LNCaP clone FGC (cell line): Measurements from ENCODE around the gene HSPA9.
A peak's percentile ranks its signal among the peaks of the same experiment; 100 is the strongest.

ENCODE experiments used
- DNase-seq: peaks from one replicate; pipeline ENCODE4 v3.0.0-alpha.2; 2011; ENCODE audit warnings: low read depth
- H3K4me3 ChIP-seq: 2 replicates; pipeline ENCODE4 v1.5.1; 2011; ENCODE audit warnings: mild to moderate bottlenecking, low read depth, low read length, control low read depth
- CTCF ChIP-seq: IDR thresholded peaks from 2 replicates; pipeline ENCODE4 v1.5.1; 2012; ENCODE audit warnings: mild to moderate bottlenecking; ENCODE audit not compliant: control insufficient read depth, insufficient read depth; ENCODE audit errors: extremely low read depth

HSPA9 gene

GRCh38 chr5:138611678-138612218 is 36.5 kb upstream of the HSPA9 start:
- no peak overlapping the region for H3K4me3 ChIP-seq
- no peak for TF ChIP-seq CTCF

GRCh38 chr5:138610918-138611677 is 35.9 kb upstream of the HSPA9 start:
- no peak overlapping the region for H3K4me3 ChIP-seq
- TF ChIP-seq CTCF = no peak
- DNase-seq = no peak

More at GRCh38 chr5:138611678-138612218, 36.5 kb upstream of the HSPA9 start:
- DNase-seq = no peak

GRCh38 chr5:138610415-138610917 is 35.3 kb upstream of the HSPA9 start:
- H3K4me3 ChIP-seq = no peak overlapping the region
- DNase-seq = no peak
- 0 out of 2 replicates have a peak, but pooled peaks have one; percentile 18 for TF ChIP-seq CTCF

GRCh38 chr5:138606378-138607064 is 31.3 kb upstream of the HSPA9 start:
- DNase-seq = no peak
- TF ChIP-seq CTCF = no peak

GRCh38 chr5:138605254-138605972 is 30.2 kb upstream of the HSPA9 start:
- no peak for TF ChIP-seq CTCF
- H3K4me3 ChIP-seq = no peak overlapping the region
- DNase-seq = no peak

More at GRCh38 chr5:138606378-138607064, 31.3 kb upstream of the HSPA9 start:
- H3K4me3 ChIP-seq = no peak overlapping the region

- H3K4me3 ChIP-seq = no peak overlapping the region
- no peak for DNase-seq
- no peak for TF ChIP-seq CTCF
Observed at GRCh38 chr5:138604176-138604785, 29.1 kb upstream of the HSPA9 start.
